Adrenal gland (tissue), 5 donors: ENCODE measurements around the gene ADD1.

Experiments used
- CTCF ChIP-seq, 6 experiments: fragments of 450-650 bp in 4 of 6; fragments of 200-600 bp in 2 of 6; sonication (generic) in 1 of 6; IDR thresholded peaks; 1 replicate in 5 of 6; 2 replicates in 1 of 6; pipeline versions ENCODE4 v1.5.1 to v1.8.0; 2016 to 2021; ENCODE audit warnings: antibody characterized with exemption in 6 of 6, mild to moderate bottlenecking in 2 of 6, moderate library complexity in 1 of 6
- POLR2A ChIP-seq, 2 donors: fragments of 450-650 bp; IDR thresholded peaks; one replicate each; pipeline ENCODE4 v1.6.1; 2017; ENCODE audit warnings: antibody characterized with exemption in 2 of 2, mild to moderate bottlenecking in 2 of 2, moderate library complexity in 1 of 2
- donor health status: DM: no; HTN: no; CAD: no.

DNA sequence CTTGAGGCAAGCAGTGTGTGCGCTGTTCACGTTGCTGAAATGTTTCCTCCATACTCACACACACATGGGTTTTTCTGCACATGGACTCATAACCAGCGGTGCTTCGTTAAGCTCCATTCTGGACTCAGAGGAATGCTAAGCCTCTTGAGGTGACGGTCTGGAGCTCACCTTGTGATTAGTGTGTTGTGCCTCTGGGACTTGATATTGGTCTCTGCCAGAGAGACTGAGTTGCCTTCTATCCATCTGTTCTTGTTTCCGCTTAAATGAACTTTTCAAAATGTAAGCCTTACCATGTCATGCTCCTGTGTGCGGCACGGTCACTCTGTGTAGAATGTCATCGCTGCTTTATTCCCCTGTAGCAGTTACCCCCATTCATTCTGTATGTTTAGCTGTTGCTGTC lies 42.5 kb downstream of the ADD1 start:
- TF ChIP-seq CTCF (IDR thresholded peaks at IDR 0.05) (no peak), POLR2A (IDR thresholded peaks at IDR 0.05) (no peak)
